HUES6 (cell line): Measurements from ENCODE around the gene IGSF8.

Source experiments
- H3K27ac ChIP-seq: 2 replicates; pipeline ENCODE4 v1.7.0; 2013; ENCODE audit warnings: low read depth, mild to moderate bottlenecking, low read length, inconsistent platforms
- H3K27me3 ChIP-seq: 2 replicates; pipeline ENCODE4 v1.6.1; 2013; ENCODE audit warnings: low read length; ENCODE audit not compliant: control insufficient read depth, insufficient read depth
- H3K36me3 ChIP-seq: 2 replicates; pipeline ENCODE4 v1.6.1; 2013; ENCODE audit warnings: low read length; ENCODE audit not compliant: control insufficient read depth, insufficient read depth
- H3K4me1 ChIP-seq: 2 replicates; pipeline ENCODE4 v1.6.1; 2013; ENCODE audit warnings: low read length; ENCODE audit not compliant: control insufficient read depth, insufficient read depth
- H3K4me3 ChIP-seq: 2 replicates; pipeline ENCODE4 v1.5.1; 2013; ENCODE audit warnings: low read depth, low read length
- H3K9ac ChIP-seq: one replicate; pipeline ENCODE4 v1.6.1; 2013; ENCODE audit warnings: mild to moderate bottlenecking, low read length
- H3K9me3 ChIP-seq: 2 replicates; pipeline ENCODE4 v1.6.1; 2013; ENCODE audit warnings: low read depth, low read length; ENCODE audit not compliant: control insufficient read depth, insufficient read depth

IGSF8 gene

DNA sequence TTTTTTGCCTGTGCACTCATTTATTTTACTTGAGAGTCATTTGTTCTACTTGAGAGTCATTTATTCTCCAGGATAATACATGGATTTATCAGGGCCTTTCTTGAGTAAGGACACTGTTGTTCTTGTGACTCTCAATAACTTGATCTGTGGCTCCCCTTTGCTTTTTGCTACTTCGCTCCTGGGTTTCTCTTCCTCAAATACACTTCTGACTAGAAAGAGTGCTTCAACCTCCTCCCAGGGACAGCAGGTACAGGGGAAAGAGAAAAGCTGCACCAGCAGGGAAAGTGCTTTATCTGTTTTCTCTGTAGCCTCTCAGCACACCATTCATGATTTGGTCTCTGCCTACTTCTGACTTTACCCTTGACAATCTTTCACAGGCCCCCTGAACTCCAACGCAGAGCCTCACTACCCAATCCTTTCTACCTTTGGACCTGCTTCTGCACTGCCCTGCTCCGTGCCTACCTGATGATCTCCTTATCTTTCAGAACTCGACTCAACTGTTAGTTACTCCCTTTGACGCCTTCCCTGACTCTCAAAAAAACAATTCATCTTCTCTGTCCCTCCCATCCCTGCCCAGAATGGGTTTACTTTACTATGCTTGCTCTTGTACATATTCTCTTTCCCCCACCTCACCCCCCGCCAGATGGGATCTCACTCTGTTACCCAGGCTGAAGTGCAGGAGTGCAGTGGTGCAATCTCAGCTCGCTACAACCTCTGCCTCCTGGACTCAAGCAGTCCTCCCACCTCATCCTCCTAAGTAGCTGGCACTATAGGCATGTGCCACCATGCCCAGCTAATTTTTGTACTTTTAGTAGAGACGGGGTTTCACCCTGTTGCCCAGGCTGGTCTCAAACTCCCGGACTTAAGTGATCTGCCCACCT, 51.1 kb downstream of the IGSF8 start:
- Histone ChIP-seq H3K9ac (no peak overlapping the region), H3K4me1 (peaks cover 29% of the 10 kb centered on the region)

DNA sequence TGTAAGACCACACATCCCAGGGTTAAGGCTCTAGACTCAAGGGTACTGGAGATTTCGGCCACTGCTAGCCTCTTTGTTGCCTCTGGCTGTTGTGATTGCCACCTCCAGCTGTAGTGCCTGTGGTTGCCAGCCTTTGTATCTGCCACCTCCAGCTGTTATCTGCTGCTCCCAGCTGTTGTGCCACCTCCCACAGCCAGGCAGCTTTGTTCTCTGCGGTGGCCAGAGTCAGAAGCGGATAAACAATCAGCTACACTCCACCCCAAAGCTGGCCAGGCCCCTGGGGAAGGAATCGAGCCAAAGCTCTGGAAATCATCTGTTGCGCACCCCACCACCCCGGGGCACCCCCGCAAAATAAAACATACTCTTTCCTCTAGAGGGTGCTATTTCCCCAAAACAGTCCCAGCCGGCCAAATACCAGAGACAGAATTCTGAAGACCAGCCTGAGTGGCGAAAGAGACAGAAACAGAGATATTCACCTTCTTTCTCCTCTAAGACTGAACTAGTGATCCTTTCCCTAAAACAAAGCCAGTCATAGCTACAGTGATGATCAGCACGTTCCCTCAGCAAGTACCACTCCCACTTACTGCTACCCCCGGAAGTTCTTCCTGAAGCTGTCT, 51.8 kb downstream of the IGSF8 start:
- Histone ChIP-seq H3K9ac (peak overlapping the region; percentile 28), H3K9me3 (no peaks in the 10 kb centered on the region), H3K4me1 (peaks cover 29% of the 10 kb centered on the region), H3K4me3 (peak overlapping the region; percentile 26; the same call in 1 of the 2 replicates), H3K36me3 (no peaks in the 10 kb centered on the region), H3K27ac (no peak overlapping the region), H3K27me3 (no peaks in the 10 kb centered on the region; the same call in 1 of the 2 replicates)

More for the DNA sequence above, 51.1 kb downstream of the IGSF8 start:
- Histone ChIP-seq H3K9me3 (no peaks in the 10 kb centered on the region), H3K36me3 (no peaks in the 10 kb centered on the region), H3K27me3 (peaks cover 6% of the 10 kb centered on the region), H3K27ac (no peak overlapping the region), H3K4me3 (peak overlapping the region; percentile 20; the same call in 1 of the 2 replicates)

DNA sequence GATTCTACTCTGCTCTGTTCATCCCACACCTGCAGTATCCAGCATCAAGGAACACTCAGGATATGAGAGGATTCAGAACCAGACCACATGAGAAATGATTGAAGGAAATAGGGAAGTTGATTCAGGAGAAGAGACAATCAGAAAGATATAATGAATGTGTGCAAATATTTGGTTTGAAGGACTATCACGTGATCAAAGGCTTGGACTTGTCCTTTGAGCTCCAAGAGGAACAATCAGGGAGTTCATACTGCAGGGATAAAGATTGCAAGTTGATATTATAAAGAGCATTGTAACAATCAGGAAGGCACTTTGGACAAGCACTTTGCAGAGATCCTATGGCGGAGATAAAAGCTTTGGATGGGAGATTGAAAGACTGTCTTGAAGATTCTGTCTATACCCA, 52.8 kb downstream of the IGSF8 start:
- Histone ChIP-seq H3K36me3 (no peaks in the 10 kb centered on the region), H3K4me1 (peaks cover 29% of the 10 kb centered on the region), H3K27me3 (no peaks in the 10 kb centered on the region), H3K4me3 (no peak overlapping the region), H3K9me3 (no peaks in the 10 kb centered on the region), H3K27ac (no peak overlapping the region), H3K9ac (no peak overlapping the region)

DNA sequence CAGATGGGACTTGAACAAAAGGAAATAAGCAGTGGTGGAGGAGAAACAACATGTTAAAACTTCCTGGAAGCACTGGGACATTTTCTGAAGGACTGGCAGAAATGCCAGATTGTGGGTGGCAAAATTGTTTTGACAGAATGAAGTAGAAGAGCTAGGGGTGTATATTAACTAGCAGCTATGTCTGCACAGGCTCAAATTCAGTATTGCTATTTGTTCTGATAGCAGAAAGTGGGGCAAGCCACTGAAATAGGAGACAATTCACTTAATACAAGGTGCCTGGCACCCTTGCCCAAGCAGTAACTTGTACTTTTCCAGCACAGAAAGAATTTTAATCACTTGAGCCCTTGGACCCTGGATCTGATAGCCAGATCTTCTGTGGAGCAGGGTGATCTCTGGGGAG, 54.9 kb downstream of the IGSF8 start:
- Histone ChIP-seq H3K27ac (no peak overlapping the region), H3K4me1 (peaks cover 22% of the 10 kb centered on the region), H3K27me3 (no peaks in the 10 kb centered on the region), H3K9ac (no peak overlapping the region), H3K4me3 (no peak overlapping the region), H3K36me3 (no peaks in the 10 kb centered on the region), H3K9me3 (no peaks in the 10 kb centered on the region)
